Spleen (tissue), 11 donors: ENCODE results near the gene ELOVL2. TPM values are rescaled to one million over a fixed set of nuclear protein-coding genes. Genes with fewer than 3 reads are reported as not detected.

Experiments used
- DNase-seq: peaks from one replicate; pipeline ENCODE4 v3.0.0-alpha.2; 2020
- H3K27ac ChIP-seq, 8 donors: fragments of 200-600 bp; sonication (generic) in 7 of 8; 1 replicate in 4 of 8; 2 replicates in 4 of 8; pipeline versions ENCODE4 v1.5.0 to v1.8.0; 2016 to 2021; ENCODE audit warnings: inconsistent platforms in 4 of 8, mild to moderate bottlenecking in 4 of 8, moderate library complexity in 1 of 8
- H3K27me3 ChIP-seq, 7 donors: fragments of 200-600 bp; sonication (generic) in 6 of 7; replicated peaks in 1 of 7; 1 replicate in 4 of 7; 2 replicates in 3 of 7; pipeline versions ENCODE4 v1.5.0 to v1.8.0; 2016 to 2021; ENCODE audit warnings: inconsistent platforms in 3 of 7, mild to moderate bottlenecking in 1 of 7
- H3K36me3 ChIP-seq, 6 donors: fragments of 200-600 bp; sonication (generic) in 5 of 6; 1 replicate in 4 of 6; 2 replicates in 2 of 6; pipeline versions ENCODE4 v1.5.0 to v1.8.0; 2016 to 2021; ENCODE audit warnings: inconsistent platforms in 2 of 6
- H3K4me1 ChIP-seq, 6 donors: fragments of 200-600 bp; sonication (generic) in 5 of 6; 1 replicate in 3 of 6; 2 replicates in 3 of 6; pipeline versions ENCODE4 v1.5.0 to v1.8.0; 2016 to 2021; ENCODE audit warnings: inconsistent platforms in 3 of 6
- H3K4me3 ChIP-seq, 8 donors: fragments of 200-600 bp; sonication (generic) in 7 of 8; 1 replicate in 4 of 8; 2 replicates in 4 of 8; pipeline versions ENCODE4 v1.5.0 to v1.8.0; 2016 to 2021; ENCODE audit warnings: inconsistent platforms in 4 of 8, mild to moderate bottlenecking in 4 of 8, moderate library complexity in 2 of 8
- H3K9me3 ChIP-seq, 8 donors: fragments of 200-600 bp; sonication (generic) in 7 of 8; 1 replicate in 4 of 8; 2 replicates in 4 of 8; pipeline versions ENCODE4 v1.5.0 to v1.8.0; 2016 to 2021; ENCODE audit warnings: inconsistent platforms in 4 of 8
- POLR2A ChIP-seq, 3 donors: fragments of 450-650 bp; IDR thresholded peaks; one replicate each; pipeline ENCODE4 v1.5.1; 2017; ENCODE audit warnings: antibody characterized with exemption in 3 of 3, mild to moderate bottlenecking in 1 of 3
- POLR2AphosphoS5 ChIP-seq, 3 donors: sonication (generic); formaldehyde crosslinking; IDR thresholded peaks; one replicate each; pipeline ENCODE4 v1.5.1; 2017; ENCODE audit warnings: antibody characterized with exemption in 3 of 3
- WGBS, 5 donors: extraction: QIAGEN DNeasy Blood & Tissue Kit in 3 of 5; methylation state at CpG; one replicate each; pipeline versions ENCODE4 v1.1.5 to v1.1.7; 2013 to 2018; 5-methylcytosine and 5-hydroxymethylcytosine counted together
- intact Hi-C: fragments of 100-400 bp; cut with DNase I; formaldehyde crosslinking; loops from one replicate; pipeline ENCODE4 v1.15.0; 2023; ENCODE audit warnings: low total_unique reads
- polyA plus RNA-seq, 3 donors: library from polyadenylated mRNA; stranded (reverse); fragments of 200-250 nt; gene quantifications; one replicate each; pipeline ENCODE4 v1.2.1, GENCODE V29; 2013
- total RNA-seq, 7 donors: library from RNA; depleted of rRNA in 3 of 7; stranded (reverse); fragments of >200 nt in 3 of 7; fragmentation: NEBNext Ultra II Directional in 4 of 7; extraction: Animal tissue kit (Norgen Biotek cat#: 25700) in 4 of 7; gene quantifications; one replicate each; pipeline versions ENCODE4 v1.1.0 to v1.2.1, GENCODE V29; 2016 to 2021
- TF ChIP-seq, protein P1 (sequence below), 11 experiments: fragments of 200-600 bp in 7 of 11; fragments of 450-650 bp in 4 of 11; sonication (generic) in 4 of 11; IDR thresholded peaks in 8 of 11; conservative IDR thresholded peaks in 3 of 11; 1 replicate in 7 of 11; 2 replicates in 4 of 11; pipeline versions ENCODE4 v1.4.0 to v1.8.0; 2016 to 2021; ENCODE audit warnings: antibody characterized with exemption in 11 of 11, inconsistent platforms in 4 of 11, mild to moderate bottlenecking in 1 of 11
- donor health status: healthy with polysubstance abuse.
- donor health status: DM: no; HTN: no; CAD: no; lungs with moderate emphysema.
- donor health status: DM: no; HTN: no; CAD: no.
- donor health status: Bipolar disorder and iron deficiency.
- donor health status: healthy.
- donor health status: DM: no; HTN: no; CAD: no.
- donor health status: DM: yes; HTN: yes; CAD: no.

Gene ELOVL2
- total and polyA plus RNA-seq, 10 donors, result 0.03 to 0.08 (median 0.04) TPM; not detected in 7

DNA sequence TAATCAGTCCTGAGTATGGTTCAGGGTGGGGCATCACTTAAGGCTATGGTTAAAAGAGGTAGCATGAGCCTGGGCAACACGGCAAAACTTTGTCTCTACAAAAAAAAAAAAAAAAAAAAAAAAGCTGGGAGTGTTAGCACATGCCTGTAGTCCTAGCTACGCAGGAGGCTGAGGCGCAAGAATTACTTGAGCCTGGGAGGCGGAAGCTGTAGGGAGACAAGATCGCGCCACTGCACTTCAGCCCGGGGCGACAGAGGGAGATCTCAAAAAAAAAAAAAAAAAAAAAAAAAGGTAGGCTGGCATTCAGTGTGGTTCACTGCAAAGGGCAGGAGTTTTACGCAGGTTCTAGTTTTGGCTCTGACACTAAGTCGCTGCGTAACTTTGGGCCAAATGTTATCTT is 15.1 kb downstream of the ELOVL2 start:
- WGBS, 5 donors, result 91 to 96% (median 94%) methylated on average over 11 of the region's 11 CpGs
- Histone ChIP-seq H3K27me3 (peaks cover 0 to 35% (median 11%) of the 10 kb centered on the region in 7 donors), H3K9me3 (no peaks in the 10 kb centered on the region), H3K27ac (no peak overlapping the region), H3K4me1 (peaks cover 0 to 6% (median 0%) of the 10 kb centered on the region in 6 donors), H3K36me3 (no peaks in the 10 kb centered on the region), H3K4me3 (no peak overlapping the region)
- intact Hi-C loops, result no loop called here
- TF ChIP-seq, protein P1, sequence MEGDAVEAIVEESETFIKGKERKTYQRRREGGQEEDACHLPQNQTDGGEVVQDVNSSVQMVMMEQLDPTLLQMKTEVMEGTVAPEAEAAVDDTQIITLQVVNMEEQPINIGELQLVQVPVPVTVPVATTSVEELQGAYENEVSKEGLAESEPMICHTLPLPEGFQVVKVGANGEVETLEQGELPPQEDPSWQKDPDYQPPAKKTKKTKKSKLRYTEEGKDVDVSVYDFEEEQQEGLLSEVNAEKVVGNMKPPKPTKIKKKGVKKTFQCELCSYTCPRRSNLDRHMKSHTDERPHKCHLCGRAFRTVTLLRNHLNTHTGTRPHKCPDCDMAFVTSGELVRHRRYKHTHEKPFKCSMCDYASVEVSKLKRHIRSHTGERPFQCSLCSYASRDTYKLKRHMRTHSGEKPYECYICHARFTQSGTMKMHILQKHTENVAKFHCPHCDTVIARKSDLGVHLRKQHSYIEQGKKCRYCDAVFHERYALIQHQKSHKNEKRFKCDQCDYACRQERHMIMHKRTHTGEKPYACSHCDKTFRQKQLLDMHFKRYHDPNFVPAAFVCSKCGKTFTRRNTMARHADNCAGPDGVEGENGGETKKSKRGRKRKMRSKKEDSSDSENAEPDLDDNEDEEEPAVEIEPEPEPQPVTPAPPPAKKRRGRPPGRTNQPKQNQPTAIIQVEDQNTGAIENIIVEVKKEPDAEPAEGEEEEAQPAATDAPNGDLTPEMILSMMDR (IDR thresholded peaks at IDR 0.05 in 8 of 11, conservative IDR thresholded peaks at IDR 0.05 in 3 of 11), result no peak
- TF ChIP-seq POLR2A (IDR thresholded peaks at IDR 0.05), result no peak
- no peak for TF ChIP-seq POLR2AphosphoS5 (IDR thresholded peaks at IDR 0.05)
- DNase-seq, result no peak

DNA sequence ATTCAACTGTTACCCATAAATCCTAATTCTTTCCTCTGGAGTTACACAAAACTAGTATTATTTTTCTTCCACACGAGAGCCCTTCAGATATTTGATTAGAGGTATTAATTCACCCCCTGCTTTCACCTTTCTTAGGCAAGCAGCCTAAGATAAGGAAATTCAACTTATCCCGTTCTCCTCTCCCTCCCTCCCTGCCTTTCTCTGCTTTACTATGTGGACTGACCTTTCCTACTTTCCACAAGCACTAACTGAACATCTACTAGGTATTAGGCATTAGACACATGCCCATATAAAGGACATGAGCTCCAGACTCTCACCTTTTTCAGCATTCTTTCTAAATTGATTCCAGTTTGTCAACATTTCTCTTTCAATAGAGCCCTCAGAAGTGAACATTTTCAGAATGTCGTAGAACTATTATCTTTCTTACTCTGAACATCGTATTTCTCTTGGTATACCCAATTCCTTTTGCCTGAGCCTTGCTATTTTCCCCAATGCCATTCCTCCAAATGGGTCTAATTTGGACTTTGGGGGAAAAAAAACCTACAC is 16.5 kb downstream of the ELOVL2 start:
- intact Hi-C loops, result no loop called here
- WGBS, 5 donors, result 86 to 93% (median 88%) methylated on average over 4 of the region's 4 CpGs
- H3K36me3 ChIP-seq, result no peaks in the 10 kb centered on the region

DNA sequence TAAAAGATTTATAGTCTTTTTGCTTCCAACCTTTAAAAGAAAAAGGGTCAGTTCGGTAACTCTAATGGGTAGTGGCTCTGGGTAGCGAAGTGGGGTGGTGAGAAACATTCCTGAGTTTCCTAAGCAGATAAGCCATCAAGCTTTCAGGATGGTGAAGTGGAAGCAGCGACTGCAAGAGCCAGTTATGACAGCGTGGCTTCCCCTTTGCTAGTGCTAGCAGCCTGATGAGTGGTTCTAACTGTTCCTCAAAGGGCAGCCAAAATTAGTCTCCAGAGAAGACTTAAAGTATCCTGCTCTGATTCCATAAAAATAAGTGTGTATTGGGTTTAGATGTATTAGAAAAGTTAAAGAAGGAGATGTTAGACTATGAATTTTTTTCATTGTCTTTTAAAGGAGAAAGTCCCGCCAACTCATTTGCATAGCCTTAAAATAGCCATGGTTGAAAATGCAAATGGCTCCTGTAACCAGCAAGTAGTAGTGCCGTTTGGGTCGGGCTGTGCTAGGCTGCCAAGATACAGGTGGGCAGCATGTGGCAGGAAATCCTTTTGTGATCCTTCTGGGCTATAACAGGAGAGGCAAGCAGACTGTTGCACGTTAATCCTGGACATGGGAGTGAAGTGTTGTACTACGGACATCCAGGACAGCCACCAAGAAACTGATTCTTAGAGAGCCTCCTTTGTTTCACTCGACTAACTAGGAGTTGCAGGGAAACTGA is 18.0 kb downstream of the ELOVL2 start:
- intact Hi-C loops, result no loop called here
- Histone ChIP-seq H3K27ac (no peak overlapping the region), H3K9me3 (no peaks in the 10 kb centered on the region), H3K4me1 (peaks cover 0 to 6% (median 0%) of the 10 kb centered on the region in 6 donors), H3K36me3 (no peaks in the 10 kb centered on the region), H3K27me3 (peaks cover 0 to 43% (median 8%) of the 10 kb centered on the region in 7 donors), H3K4me3 (peak overlapping the region in 1 of 8 donors; percentile 32)
- no peak for DNase-seq
- WGBS, 5 donors, result 42 to 52% (median 46%) methylated on average over 10 of the region's 10 CpGs
- no peak for TF ChIP-seq POLR2AphosphoS5 (IDR thresholded peaks at IDR 0.05)

More for the DNA sequence above, 16.5 kb downstream of the ELOVL2 start:
- peaks cover 0 to 33% (median 11%) of the 10 kb centered on the region in 7 donors for H3K27me3 ChIP-seq
- no peak for TF ChIP-seq POLR2AphosphoS5 (IDR thresholded peaks at IDR 0.05)
- no peak for TF ChIP-seq POLR2A (IDR thresholded peaks at IDR 0.05)
- TF ChIP-seq, protein P1 (IDR thresholded peaks at IDR 0.05 in 8 of 11, conservative IDR thresholded peaks at IDR 0.05 in 3 of 11), result no peak
- H3K4me1 ChIP-seq, result peaks cover 0 to 6% (median 0%) of the 10 kb centered on the region in 6 donors
- no peak for DNase-seq
- H3K4me3 ChIP-seq, result no peak overlapping the region
- H3K27ac ChIP-seq, result no peak overlapping the region
- no peaks in the 10 kb centered on the region for H3K9me3 ChIP-seq

DNA sequence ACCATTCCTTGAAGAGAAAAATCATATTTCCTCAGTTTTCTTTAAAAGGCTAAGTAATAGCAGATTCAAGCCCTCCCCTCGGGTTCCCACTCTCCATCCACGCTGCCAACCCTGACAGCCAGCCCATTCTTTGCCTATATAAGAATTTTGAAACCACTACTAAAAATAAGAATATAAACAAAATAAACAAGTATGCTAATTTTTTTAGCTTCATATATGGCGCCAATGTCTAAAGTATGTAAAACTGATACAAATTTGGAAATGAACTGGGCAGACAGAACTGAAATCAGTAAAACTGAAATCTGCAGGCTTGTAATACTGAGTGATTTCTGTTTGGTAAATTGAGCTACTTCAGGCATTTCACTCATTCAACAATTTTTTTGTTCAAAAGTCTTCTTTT is 19.0 kb downstream of the ELOVL2 start:
- TF ChIP-seq, protein P1 (IDR thresholded peaks at IDR 0.05 in 8 of 11, conservative IDR thresholded peaks at IDR 0.05 in 3 of 11), result no peak
- TF ChIP-seq POLR2AphosphoS5 (IDR thresholded peaks at IDR 0.05) (no peak), POLR2A (IDR thresholded peaks at IDR 0.05) (no peak)
- WGBS, 5 donors, result 88 to 93% (median 92%) methylated on average over 3 of the region's 3 CpGs
- no peak for DNase-seq

More for the DNA sequence above, 19.0 kb downstream of the ELOVL2 start:
- intact Hi-C loops, result no loop called here
- H3K36me3 ChIP-seq, result no peaks in the 10 kb centered on the region
- no peak overlapping the region for H3K27ac ChIP-seq
- peaks cover 0 to 6% (median 0%) of the 10 kb centered on the region in 6 donors for H3K4me1 ChIP-seq
- H3K9me3 ChIP-seq, result no peaks in the 10 kb centered on the region
- no peak overlapping the region for H3K4me3 ChIP-seq
- H3K27me3 ChIP-seq, result peaks cover 0 to 49% (median 8%) of the 10 kb centered on the region in 7 donors
